Keratinocyte (primary cell): Measurements from ENCODE around the gene CPA4. TPM values are rescaled to one million over a fixed set of nuclear protein-coding genes. Genes with fewer than 3 reads are reported as not detected.

Experiments used
- DNase-seq: peaks from one replicate; pipeline ENCODE4 v3.0.0-alpha.2; 2011; ENCODE audit warnings: low read depth, missing footprints, low spot score
- FAIRE-seq: peaks from 2 replicates; lab custom pipeline; 2011; peaks lifted over from hg19 to GRCh38; lab: Jason Lieb, UNC
- H2AFZ ChIP-seq: 2 replicates; pipeline ENCODE4 v1.6.0; 2012; ENCODE audit warnings: low read length, control low read depth, inconsistent platforms; ENCODE audit not compliant: control insufficient read depth
- H3K27ac ChIP-seq: 2 replicates; pipeline ENCODE4 v1.5.1; 2011; ENCODE audit warnings: low read length; ENCODE audit not compliant: control insufficient read depth, insufficient read depth
- H3K27me3 ChIP-seq: 3 replicates; pipeline ENCODE4 v1.6.0; 2011; ENCODE audit warnings: low read length; ENCODE audit not compliant: control insufficient read depth, insufficient read depth; ENCODE audit errors: extremely low read depth
- H3K36me3 ChIP-seq, 2 experiments: 2 replicates in 1 of 2; 3 replicates in 1 of 2; pipeline ENCODE4 v1.5.1; 2011; ENCODE audit warnings: low read length in 2 of 2, mild to moderate bottlenecking in 1 of 2; ENCODE audit not compliant: control insufficient read depth in 2 of 2, insufficient read depth in 2 of 2; ENCODE audit errors: extremely low read depth in 1 of 2
- H3K4me1 ChIP-seq: 3 replicates; pipeline ENCODE4 v1.5.1; 2011; ENCODE audit warnings: low read length; ENCODE audit not compliant: control insufficient read depth, insufficient read depth; ENCODE audit errors: extremely low read depth
- H3K4me2 ChIP-seq: 3 replicates; pipeline ENCODE4 v1.6.0; 2011; ENCODE audit warnings: low read depth, low read length; ENCODE audit not compliant: control insufficient read depth, insufficient read depth; ENCODE audit errors: extremely low read depth
- H3K4me3 ChIP-seq, 3 experiments: fragments of 200-600 bp in 1 of 3; sonication (generic) in 1 of 3; 2 replicates in 2 of 3; 3 replicates in 1 of 3; pipeline ENCODE4 v1.5.1; 2011 to 2016; ENCODE audit warnings: low read length in 3 of 3, mild to moderate bottlenecking in 3 of 3, control low read depth in 2 of 3, inconsistent platforms in 1 of 3, low read depth in 1 of 3, mixed read lengths in 1 of 3, mixed run types in 1 of 3, moderate library complexity in 1 of 3; ENCODE audit not compliant: control insufficient read depth in 2 of 3, insufficient read depth in 2 of 3; ENCODE audit errors: extremely low read depth in 1 of 3
- H3K79me2 ChIP-seq: 2 replicates; pipeline ENCODE4 v1.6.0; 2012; ENCODE audit warnings: low read length; ENCODE audit not compliant: control insufficient read depth, insufficient read depth
- H3K9ac ChIP-seq: 3 replicates; pipeline ENCODE4 v1.6.0; 2011; ENCODE audit warnings: low read length; ENCODE audit not compliant: control insufficient read depth, insufficient read depth; ENCODE audit errors: extremely low read depth
- H3K9me1 ChIP-seq: 3 replicates; pipeline ENCODE4 v1.6.0; 2011; ENCODE audit warnings: low read length; ENCODE audit not compliant: control insufficient read depth, insufficient read depth; ENCODE audit errors: extremely low read depth
- H3K9me3 ChIP-seq: 2 replicates; pipeline ENCODE4 v1.5.1; 2012; ENCODE audit warnings: low read depth, low read length; ENCODE audit not compliant: control insufficient read depth
- H4K20me1 ChIP-seq: 3 replicates; pipeline ENCODE4 v1.6.0; 2011; ENCODE audit warnings: low read length; ENCODE audit not compliant: control insufficient read depth, insufficient read depth; ENCODE audit errors: extremely low read depth
- EZH2 ChIP-seq: IDR thresholded peaks from one replicate; pipeline ENCODE4 v1.6.1; 2012; ENCODE audit warnings: inconsistent platforms, mild to moderate bottlenecking, low read length, moderate library complexity
- dilution Hi-C: fragments of 300-500 bp; cut with MboI; formaldehyde crosslinking; loops from one replicate; pipeline ENCODE4 v1.7.0; 2020; ENCODE audit warnings: low sequenced_read_pairs; ENCODE audit not compliant: extremely low pct_ligation_motif_present
- polyA plus RNA-seq, 5 experiments: library from polyadenylated mRNA; depleted of rRNA in 3 of 5; stranded (reverse) in 3 of 5; stranded (forward) in 1 of 5; unstranded in 1 of 5; fragments of >200 nt; gene quantifications; 1 replicate in 1 of 5; 2 replicates in 3 of 5; 3 replicates in 1 of 5; pipeline versions ENCODE4 v1.2.1 to v1.2.3, GENCODE V29; 2011 to 2012; ENCODE audit warnings: missing spikeins in 2 of 5, low read depth in 1 of 5, low replicate concordance in 1 of 5
- TF ChIP-seq, protein P1 (sequence below), 3 experiments: IDR thresholded peaks in 1 of 3; conservative IDR thresholded peaks in 1 of 3; optimal IDR thresholded peaks in 1 of 3; 2 replicates in 2 of 3; 3 replicates in 1 of 3; pipeline versions ENCODE3 to v1.5.1; 2011; ENCODE audit warnings: low read length in 3 of 3, mild to moderate bottlenecking in 3 of 3, moderate library complexity in 2 of 3, control low read depth in 1 of 3, inconsistent platforms in 1 of 3; ENCODE audit not compliant: insufficient read depth in 2 of 3; ENCODE audit errors: extremely low read depth in 1 of 3

The CPA4 gene
- polyA plus RNA-seq, 1 donor (not counting 4 experiments of a cell fraction or from before 2014, with no cell fraction given) = 248 TPM

DNA sequence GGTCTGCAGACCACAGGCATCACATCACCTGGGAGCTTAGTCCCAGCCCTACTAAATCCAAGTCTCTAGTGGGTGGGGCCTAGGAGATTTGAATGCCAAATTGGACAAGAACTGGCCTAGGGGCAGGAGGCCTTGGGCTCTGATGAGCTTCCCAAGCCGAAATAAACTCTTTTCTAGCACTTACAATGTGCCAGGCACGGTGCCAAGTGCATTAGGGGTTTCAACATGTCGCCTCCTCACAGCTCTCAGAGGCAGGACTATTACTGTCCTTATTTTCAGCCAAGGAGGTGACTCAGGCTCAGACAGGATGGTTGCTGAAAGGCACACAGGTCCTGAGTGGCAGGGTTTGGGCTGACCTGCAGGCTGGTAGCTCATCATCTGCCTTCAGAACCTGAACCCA is 78.1 kb downstream of the CPA4 start:
- FAIRE-seq (no peak), DNase-seq (no peak)
- Histone ChIP-seq H3K4me1 (peaks cover 60% of the 10 kb centered on the region), H4K20me1 (no peaks in the 10 kb centered on the region), H3K4me3 (no peak overlapping the region), H3K9ac (no peak overlapping the region), H3K27ac (no peak overlapping the region), H3K4me2 (no peak overlapping the region), H3K27me3 (no peaks in the 10 kb centered on the region), H2AFZ (no peak overlapping the region), H3K79me2 (no peaks in the 10 kb centered on the region), H3K9me3 (peaks cover 3% of the 10 kb centered on the region), H3K9me1 (no peaks in the 10 kb centered on the region), H3K36me3 (no peaks in the 10 kb centered on the region)
- dilution Hi-C loops = no loop called here
- TF ChIP-seq, protein P1, sequence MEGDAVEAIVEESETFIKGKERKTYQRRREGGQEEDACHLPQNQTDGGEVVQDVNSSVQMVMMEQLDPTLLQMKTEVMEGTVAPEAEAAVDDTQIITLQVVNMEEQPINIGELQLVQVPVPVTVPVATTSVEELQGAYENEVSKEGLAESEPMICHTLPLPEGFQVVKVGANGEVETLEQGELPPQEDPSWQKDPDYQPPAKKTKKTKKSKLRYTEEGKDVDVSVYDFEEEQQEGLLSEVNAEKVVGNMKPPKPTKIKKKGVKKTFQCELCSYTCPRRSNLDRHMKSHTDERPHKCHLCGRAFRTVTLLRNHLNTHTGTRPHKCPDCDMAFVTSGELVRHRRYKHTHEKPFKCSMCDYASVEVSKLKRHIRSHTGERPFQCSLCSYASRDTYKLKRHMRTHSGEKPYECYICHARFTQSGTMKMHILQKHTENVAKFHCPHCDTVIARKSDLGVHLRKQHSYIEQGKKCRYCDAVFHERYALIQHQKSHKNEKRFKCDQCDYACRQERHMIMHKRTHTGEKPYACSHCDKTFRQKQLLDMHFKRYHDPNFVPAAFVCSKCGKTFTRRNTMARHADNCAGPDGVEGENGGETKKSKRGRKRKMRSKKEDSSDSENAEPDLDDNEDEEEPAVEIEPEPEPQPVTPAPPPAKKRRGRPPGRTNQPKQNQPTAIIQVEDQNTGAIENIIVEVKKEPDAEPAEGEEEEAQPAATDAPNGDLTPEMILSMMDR (optimal IDR thresholded peaks at IDR 0.05 in 1 of 3, IDR thresholded peaks at IDR 0.05 in 1 of 3, conservative IDR thresholded peaks at IDR 0.05 in 1 of 3; ENCODE audit: extremely low read depth in 1 of 3, insufficient read depth in 2 of 3, low read length in 3 of 3) = no peak
- TF ChIP-seq EZH2 = no peak

DNA sequence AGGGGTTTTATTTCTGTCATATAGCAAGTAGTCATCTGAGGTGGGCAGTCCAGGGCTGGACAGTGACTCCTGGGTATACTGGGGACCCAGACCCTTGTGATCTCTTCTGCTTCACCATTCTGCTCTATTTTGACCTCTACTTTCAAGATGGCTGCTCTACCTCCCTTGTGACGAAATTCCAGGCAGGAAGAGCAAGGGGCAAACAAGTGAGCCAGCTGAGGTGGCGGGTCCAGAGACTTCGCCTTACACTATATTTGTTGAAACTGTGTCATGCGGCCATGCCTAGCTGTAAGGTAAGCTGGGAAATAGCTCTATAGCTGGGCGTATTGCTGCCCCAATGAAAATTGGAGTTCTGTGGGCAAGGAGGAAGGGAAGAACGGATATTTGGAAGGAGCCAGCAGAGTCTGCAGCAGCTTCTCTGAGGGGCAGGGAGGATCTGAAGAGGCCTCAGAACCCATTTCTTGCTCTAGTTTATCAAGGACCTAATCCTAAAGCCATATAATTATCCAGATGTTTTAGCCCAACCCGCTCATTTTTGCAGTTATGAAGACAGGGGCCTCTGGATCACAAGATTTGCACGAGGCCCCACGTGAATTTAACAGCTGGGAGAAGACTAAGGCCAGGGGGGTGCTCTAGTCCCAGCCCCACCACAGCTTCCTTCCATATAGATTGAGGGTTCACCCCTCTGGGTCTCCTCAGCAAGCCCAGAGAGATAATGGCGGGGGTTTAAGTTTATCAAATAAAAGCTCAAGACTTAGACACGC is 79.6 kb downstream of the CPA4 start:
- peak overlapping the region; percentile 81 for H3K4me2 ChIP-seq
- H3K27me3 ChIP-seq = no peaks in the 10 kb centered on the region
- no peaks in the 10 kb centered on the region for H4K20me1 ChIP-seq
- no peak overlapping the region for H2AFZ ChIP-seq
- peak overlapping the region; percentile 94 for H3K27ac ChIP-seq
- H3K4me3 ChIP-seq = no peak overlapping the region
- no peak for DNase-seq
- dilution Hi-C loops = no loop called here
- no peaks in the 10 kb centered on the region for H3K79me2 ChIP-seq
- no peak for TF ChIP-seq EZH2
- TF ChIP-seq, protein P1 (optimal IDR thresholded peaks at IDR 0.05 in 1 of 3, IDR thresholded peaks at IDR 0.05 in 1 of 3, conservative IDR thresholded peaks at IDR 0.05 in 1 of 3; ENCODE audit: extremely low read depth in 1 of 3, insufficient read depth in 2 of 3, low read length in 3 of 3) = no peak
- peaks cover 6% of the 10 kb centered on the region for H3K9me3 ChIP-seq
- FAIRE-seq = no peak
- H3K36me3 ChIP-seq = no peaks in the 10 kb centered on the region
- no peaks in the 10 kb centered on the region for H3K9me1 ChIP-seq
- H3K9ac ChIP-seq = peak overlapping the region; percentile 82
- peaks cover 54% of the 10 kb centered on the region for H3K4me1 ChIP-seq

Other genes starting within 250 kb of the CPA4 start
- 16.6 to 23.7 TPM (median 20.3 TPM) in 3 replicates for gene ZC3HC1, start 241.8 kb upstream of the CPA4 start, polyA plus RNA-seq
- gene KLHDC10, start 222.6 kb upstream of the CPA4 start, polyA plus RNA-seq = 17.3 to 22.7 TPM (median 20.3 TPM) in 3 replicates
- gene TMEM209, start 87.8 kb upstream of the CPA4 start, polyA plus RNA-seq = 15.3 to 25.9 TPM (median 20.0 TPM) in 3 replicates
- gene SSMEM1, start 85.3 kb upstream of the CPA4 start, polyA plus RNA-seq = not detected in 3 replicates
- 0.33 to 0.41 TPM (median 0.36 TPM) in 3 replicates for gene CPA2, start 26.3 kb upstream of the CPA4 start, polyA plus RNA-seq
- gene CPA5, start 51.7 kb downstream of the CPA4 start, polyA plus RNA-seq = 0.24 to 0.35 TPM (median 0.27 TPM) in 3 replicates
- gene CPA1, start 87.3 kb downstream of the CPA4 start, polyA plus RNA-seq = not detected in 3 replicates
- 10.1 to 21.5 TPM (median 13.4 TPM) in 3 replicates for gene CEP41, start 147.9 kb downstream of the CPA4 start, polyA plus RNA-seq
- 3.7 to 5.8 TPM (median 3.8 TPM) in 3 replicates for gene MEST, start 198.9 kb downstream of the CPA4 start, polyA plus RNA-seq